ENCODE measurements around the gene TEX22. TPM values are rescaled to one million over a fixed set of nuclear protein-coding genes. Genes with fewer than 3 reads are reported as not detected.

The TEX22 gene
- total RNA-seq, 1 experiment from 2014 or later = 0.29 TPM

- no peaks in the 10 kb centered on the region for H3K36me3 ChIP-seq (ENCODE audit: low read depth, low read length)
- no peak for DNase-seq
- POLR2A ChIA-PET (ENCODE audit: unreplicated experiment) = no interaction called here
- ATAC-seq = no peak
- H3F3A ChIP-seq (ENCODE audit: low read length, unreplicated experiment) = no peaks in the 10 kb centered on the region
- no peaks in the 10 kb centered on the region for H3K9me2 ChIP-seq (replicated peaks; ENCODE audit: low read length)
- peak overlapping the region; percentile 63 for H3K4me3 ChIP-seq (ENCODE audit: low read length)
- intact Hi-C loops (cut with micrococcal nuclease) = no loop called here
- no peaks in the 10 kb centered on the region for H4K20me1 ChIP-seq (ENCODE audit: low read length)
- CTCF ChIA-PET = no interaction called here
- TF ChIP-seq EZH2phosphoT487 (IDR thresholded peaks at IDR 0.05; ENCODE audit: borderline replicate concordance, low read length) (no peak), CTCF (conservative IDR thresholded peaks at IDR 0.05; ENCODE audit: low read depth, low read length) (no peak), EZH2 (IDR thresholded peaks at IDR 0.05; ENCODE audit: low read length, unreplicated experiment) (no peak)
- H3K9me3 ChIP-seq (ENCODE audit: low read length) = no peaks in the 10 kb centered on the region
- peak overlapping the region; percentile 72 for H2AFZ ChIP-seq (ENCODE audit: low read length)
- peaks cover 13% of the 10 kb centered on the region for H3K4me1 ChIP-seq (ENCODE audit: insufficient read depth, low read length)
- H3K4me2 ChIP-seq (ENCODE audit: low read length) = peak overlapping the region; percentile 82
- BruUV-seq (replicated peaks) = no TSS peak
- H3K9ac ChIP-seq (ENCODE audit: low read length) = no peak overlapping the region
- peaks cover 11% of the 10 kb centered on the region for H3K79me2 ChIP-seq (ENCODE audit: low read length)
- H3K27ac ChIP-seq (ENCODE audit: low read length) = no peak overlapping the region
- no peaks in the 10 kb centered on the region for H3K27me3 ChIP-seq (ENCODE audit: low read length)
These were observed 17.4 kb downstream of the TEX22 start for GRCh38 chr14:105415481-105416428.

- no peaks in the 10 kb centered on the region for H3F3A ChIP-seq (ENCODE audit: low read length, unreplicated experiment)
- ChIA-PET CTCF (no interaction called here), POLR2A (ENCODE audit: unreplicated experiment) (no interaction called here)
- intact Hi-C loops (cut with micrococcal nuclease) = no loop called here
- H3K9me3 ChIP-seq (ENCODE audit: low read length) = no peaks in the 10 kb centered on the region
- H3K4me2 ChIP-seq (ENCODE audit: low read length) = no peak overlapping the region
- H3K4me3 ChIP-seq (ENCODE audit: low read length) = no peak overlapping the region
- H2AFZ ChIP-seq (ENCODE audit: low read length) = no peak overlapping the region
- no peak overlapping the region for H3K27ac ChIP-seq (ENCODE audit: low read length)
- no peak for DNase-seq
- no peaks in the 10 kb centered on the region for H3K27me3 ChIP-seq (ENCODE audit: low read length)
- no TSS peak for BruUV-seq (replicated peaks)
- peaks cover 20% of the 10 kb centered on the region for H3K79me2 ChIP-seq (ENCODE audit: low read length)
- H3K9me2 ChIP-seq (replicated peaks; ENCODE audit: low read length) = no peaks in the 10 kb centered on the region
- no peak overlapping the region for H3K9ac ChIP-seq (ENCODE audit: low read length)
- no peak for TF ChIP-seq EZH2 (IDR thresholded peaks at IDR 0.05; ENCODE audit: low read length, unreplicated experiment)
- TF ChIP-seq CTCF (conservative IDR thresholded peaks at IDR 0.05; ENCODE audit: low read depth, low read length) = no peak
- no peak for TF ChIP-seq EZH2phosphoT487 (IDR thresholded peaks at IDR 0.05; ENCODE audit: borderline replicate concordance, low read length)
- peaks cover 17% of the 10 kb centered on the region for H3K4me1 ChIP-seq (ENCODE audit: insufficient read depth, low read length)
- no peaks in the 10 kb centered on the region for H4K20me1 ChIP-seq (ENCODE audit: low read length)
- no peak for ATAC-seq
- H3K36me3 ChIP-seq (ENCODE audit: low read depth, low read length) = no peaks in the 10 kb centered on the region
These were observed 18.3 kb downstream of the TEX22 start for GRCh38 chr14:105416671-105417070.

GRCh38 chr14:105417690-105418121, 19.4 kb downstream of the TEX22 start:
- no TSS peak for BruUV-seq (replicated peaks)
- Histone ChIP-seq H3K27ac (ENCODE audit: low read length) (no peak overlapping the region), H3K27me3 (ENCODE audit: low read length) (no peaks in the 10 kb centered on the region), H3K9me3 (ENCODE audit: low read length) (no peaks in the 10 kb centered on the region), H3K4me1 (ENCODE audit: insufficient read depth, low read length) (peaks cover 17% of the 10 kb centered on the region), H3K9me2 (replicated peaks; ENCODE audit: low read length) (no peaks in the 10 kb centered on the region), H3F3A (ENCODE audit: low read length, unreplicated experiment) (no peaks in the 10 kb centered on the region), H2AFZ (ENCODE audit: low read length) (no peak overlapping the region), H3K4me3 (ENCODE audit: low read length) (no peak overlapping the region), H3K4me2 (ENCODE audit: low read length) (no peak overlapping the region), H3K79me2 (ENCODE audit: low read length) (peaks cover 30% of the 10 kb centered on the region), H4K20me1 (ENCODE audit: low read length) (no peaks in the 10 kb centered on the region), H3K9ac (ENCODE audit: low read length) (no peak overlapping the region), H3K36me3 (ENCODE audit: low read depth, low read length) (no peaks in the 10 kb centered on the region)
- intact Hi-C loops (cut with micrococcal nuclease) = no loop called here
- TF ChIP-seq EZH2 (IDR thresholded peaks at IDR 0.05; ENCODE audit: low read length, unreplicated experiment) (no peak), CTCF (conservative IDR thresholded peaks at IDR 0.05; ENCODE audit: low read depth, low read length) (no peak), EZH2phosphoT487 (IDR thresholded peaks at IDR 0.05; ENCODE audit: borderline replicate concordance, low read length) (no peak)
- ATAC-seq (no peak), DNase-seq (no peak)
- POLR2A ChIA-PET (ENCODE audit: unreplicated experiment) = no interaction called here
- CTCF ChIA-PET = no interaction called here
